GM18867 (cell line): Measurements from ENCODE around the gene RASSF5.
"Not testable (repeated sequence)": the region's sequence is repeated elsewhere in the genome, so short reads cannot be mapped to it uniquely, and the experiment has no call there.

Experiments
- ATAC-seq: cut with Tn5 transposase; IDR thresholded peaks from one replicate; pipeline ENCODE4 v1.9.1; 2021; ENCODE audit warnings: mild to moderate bottlenecking, moderate library complexity; ENCODE audit not compliant: unreplicated experiment

RASSF5 gene

DNA sequence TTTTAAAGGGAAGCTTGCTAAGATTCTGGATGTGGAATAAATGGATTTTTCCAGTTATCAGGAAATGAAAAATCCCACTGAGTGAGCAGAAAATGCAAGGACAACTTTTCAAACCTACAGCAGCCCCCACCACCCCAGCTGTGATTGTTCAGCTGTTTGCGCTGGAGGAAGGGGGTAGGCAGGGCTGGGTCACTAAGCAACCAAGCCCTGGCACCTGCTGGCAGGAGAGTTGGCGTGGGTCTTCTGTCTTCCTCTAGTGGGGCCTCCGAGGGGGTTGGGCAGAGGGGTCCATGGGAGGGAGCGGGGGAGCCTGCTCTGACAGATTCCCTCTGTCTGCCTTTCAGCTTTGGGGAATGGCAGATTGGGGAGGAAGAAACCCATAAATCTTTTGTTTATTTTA, 59.7 kb downstream of the RASSF5 start:
- no peak for ATAC-seq

DNA sequence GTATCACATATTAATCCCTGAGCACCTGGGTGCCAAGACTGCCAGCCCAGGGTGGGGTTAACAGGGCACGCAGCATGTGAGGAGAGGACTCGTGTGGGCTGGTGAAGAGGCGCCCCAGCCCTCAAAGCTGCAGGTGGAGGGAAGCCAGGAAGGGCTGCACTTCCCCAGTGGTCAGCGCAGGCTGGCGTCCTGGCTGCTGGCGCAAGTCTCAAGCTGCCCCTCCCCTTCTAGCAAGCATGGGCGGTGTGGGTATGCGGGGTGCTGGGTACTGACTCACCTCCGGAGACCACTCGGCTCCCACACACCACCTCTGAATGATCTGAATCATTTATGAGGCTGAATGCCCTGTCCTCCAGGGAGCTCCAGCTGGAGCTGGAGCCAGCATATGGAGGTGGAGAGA, 60.9 kb downstream of the RASSF5 start:
- no peak for ATAC-seq

DNA sequence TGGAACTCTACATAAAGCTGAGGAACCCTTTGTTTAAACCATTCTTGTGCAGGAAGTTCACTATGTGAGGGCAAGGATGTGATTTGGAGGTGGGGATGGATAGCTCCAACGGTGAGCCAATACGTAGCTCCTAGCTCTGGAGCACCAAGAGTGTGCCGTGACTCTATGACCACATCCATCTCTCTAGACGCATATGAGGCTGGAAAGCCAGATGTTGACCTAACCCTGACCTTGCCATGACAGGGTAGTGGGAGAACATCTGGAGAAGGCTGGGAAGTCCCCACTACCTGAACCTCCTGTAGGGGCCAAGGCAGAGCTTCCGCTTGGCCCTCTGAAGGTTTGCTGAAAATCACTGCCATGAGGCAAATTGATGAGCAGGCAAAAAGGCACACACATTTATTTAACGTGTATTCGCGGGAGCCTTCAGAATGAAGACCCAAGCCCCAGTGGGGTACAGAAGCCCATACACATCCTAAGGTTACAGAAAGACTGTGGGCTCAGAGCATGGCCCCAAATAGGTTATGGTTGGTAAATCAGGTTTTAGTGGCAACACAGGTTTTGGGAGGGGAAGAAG, 61.5 kb downstream of the RASSF5 start:
- ATAC-seq = no peak

DNA sequence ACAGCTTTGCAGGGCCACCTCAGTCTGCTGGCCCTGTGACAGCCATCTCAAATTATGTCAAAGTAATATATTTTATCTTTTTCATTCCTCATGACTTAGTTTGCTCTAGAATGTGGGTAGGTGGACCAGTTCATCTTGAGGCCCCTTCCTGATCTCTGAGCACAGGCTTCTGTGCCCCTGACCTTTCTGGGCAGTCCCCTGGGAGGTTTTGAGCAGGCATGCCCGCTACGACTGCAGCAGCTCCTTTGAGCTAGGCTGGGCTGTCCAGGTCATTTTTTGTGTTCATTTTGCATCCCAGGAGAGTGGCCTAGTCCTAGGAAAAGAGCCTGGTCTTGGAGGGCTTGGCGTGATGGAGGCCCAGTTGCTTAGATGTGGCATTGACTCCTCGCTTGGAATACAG, 62.2 kb downstream of the RASSF5 start:
- no peak for ATAC-seq

DNA sequence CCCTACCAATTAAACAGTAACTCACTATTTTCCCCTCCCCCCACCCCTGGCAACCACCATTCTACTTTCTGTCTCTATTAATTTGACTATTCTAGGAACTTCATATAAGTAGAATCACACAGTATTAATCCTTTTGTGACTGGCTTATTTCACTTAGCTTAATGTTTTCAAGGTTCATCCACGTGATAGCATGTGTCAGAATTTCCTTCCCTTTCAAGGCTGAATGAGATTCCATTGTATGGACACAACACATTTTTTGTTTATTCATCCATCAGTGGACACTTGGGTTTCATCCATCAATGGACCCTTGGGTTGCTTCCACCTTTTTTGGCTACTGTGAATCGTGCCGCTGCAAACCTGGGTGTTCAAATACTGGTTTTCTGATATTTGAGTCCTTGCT, 63.2 kb downstream of the RASSF5 start:
- no peak for ATAC-seq

DNA sequence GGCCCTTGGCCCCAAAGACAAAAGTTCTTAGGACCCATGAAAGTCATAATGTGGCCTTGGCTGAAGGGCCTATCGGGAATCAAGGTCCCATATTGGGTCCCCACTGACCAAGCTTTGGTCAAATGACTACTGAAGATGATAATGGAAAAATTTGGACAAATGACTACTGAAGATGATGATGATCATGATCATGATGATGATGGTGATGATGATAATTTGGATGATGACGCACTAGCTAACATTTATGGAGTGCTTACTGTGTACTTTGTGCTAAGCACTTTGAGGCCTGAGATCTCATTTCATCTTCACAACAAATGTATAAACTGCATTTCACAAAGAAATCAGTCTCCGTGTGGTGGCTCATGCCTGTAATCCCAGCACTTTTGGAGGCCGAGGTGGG, 65.5 kb downstream of the RASSF5 start:
- no peak for ATAC-seq

DNA sequence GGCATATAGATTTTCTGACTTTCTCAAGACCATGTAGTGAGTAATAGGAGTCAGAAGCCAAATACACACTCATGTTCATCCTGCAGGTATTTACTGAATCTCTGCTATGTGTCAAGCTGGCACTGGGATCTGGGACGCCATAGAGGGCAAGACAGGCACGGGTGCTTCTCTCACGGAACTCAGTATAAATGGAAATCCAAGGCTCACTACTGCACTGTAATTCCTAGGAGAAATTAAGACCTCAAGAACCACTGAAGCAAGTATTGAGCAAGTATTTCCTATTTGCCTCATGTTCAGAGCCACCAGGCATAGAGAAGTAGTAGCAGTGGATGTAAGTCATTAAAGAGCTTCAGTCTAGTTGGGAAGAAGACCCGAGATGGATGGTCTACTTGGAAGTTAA, 66.0 kb downstream of the RASSF5 start:
- ATAC-seq = no peak

DNA sequence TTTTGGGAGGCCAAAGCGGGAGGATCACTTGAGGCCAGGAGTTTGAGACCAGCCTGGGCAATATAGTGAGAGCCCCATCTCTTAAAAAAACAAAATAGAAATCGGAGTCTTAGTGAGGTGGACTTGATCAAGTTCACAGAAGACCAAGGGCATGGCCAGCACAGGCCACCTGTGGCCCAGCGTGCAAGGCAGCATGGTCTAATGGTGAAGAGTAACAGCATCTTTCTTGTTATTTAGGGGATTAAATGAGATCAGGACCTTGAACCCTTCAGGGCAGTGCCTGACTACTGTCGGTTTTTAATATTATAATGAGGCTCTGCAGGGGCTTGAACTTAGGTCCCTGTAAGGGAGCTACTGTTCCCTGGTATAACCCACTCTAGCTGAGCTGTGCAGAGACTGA, 66.4 kb downstream of the RASSF5 start:
- no peak for ATAC-seq

DNA sequence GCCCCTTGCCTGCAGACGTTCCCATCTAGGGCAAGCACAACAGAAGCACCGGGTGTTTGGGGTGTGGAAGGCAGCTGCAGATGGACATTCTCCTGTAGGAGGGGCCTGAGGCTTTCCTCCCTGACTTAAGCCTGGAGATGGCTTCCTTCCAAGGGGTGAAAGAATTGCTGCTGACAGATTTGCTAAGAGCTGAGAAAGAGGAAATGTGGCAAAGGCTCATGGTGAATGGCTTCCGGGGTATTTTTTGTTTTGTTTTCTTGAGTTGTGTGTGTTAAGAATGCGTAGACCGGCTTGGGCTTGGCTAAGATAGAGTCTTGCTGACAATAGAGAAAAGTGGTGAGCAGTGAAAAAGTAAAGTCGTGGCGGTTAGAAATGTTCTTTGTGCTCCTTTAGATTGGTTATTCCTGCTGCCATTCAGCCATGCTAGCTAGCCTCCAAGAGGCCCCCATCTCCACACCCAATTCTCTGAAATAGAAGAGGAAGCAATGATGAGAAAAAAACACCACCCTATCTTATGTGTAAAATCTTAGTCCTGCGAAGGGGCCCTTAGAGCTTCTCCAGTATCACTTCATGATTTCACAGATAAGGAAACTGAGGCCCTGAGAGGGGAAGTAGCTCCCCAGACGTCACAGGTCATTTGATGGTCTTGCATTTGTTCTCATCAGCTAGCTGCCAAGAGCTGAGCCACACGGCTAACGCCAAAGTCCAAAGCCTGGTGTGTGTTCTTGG, 68.0 kb downstream of the RASSF5 start:
- no peak for ATAC-seq

DNA sequence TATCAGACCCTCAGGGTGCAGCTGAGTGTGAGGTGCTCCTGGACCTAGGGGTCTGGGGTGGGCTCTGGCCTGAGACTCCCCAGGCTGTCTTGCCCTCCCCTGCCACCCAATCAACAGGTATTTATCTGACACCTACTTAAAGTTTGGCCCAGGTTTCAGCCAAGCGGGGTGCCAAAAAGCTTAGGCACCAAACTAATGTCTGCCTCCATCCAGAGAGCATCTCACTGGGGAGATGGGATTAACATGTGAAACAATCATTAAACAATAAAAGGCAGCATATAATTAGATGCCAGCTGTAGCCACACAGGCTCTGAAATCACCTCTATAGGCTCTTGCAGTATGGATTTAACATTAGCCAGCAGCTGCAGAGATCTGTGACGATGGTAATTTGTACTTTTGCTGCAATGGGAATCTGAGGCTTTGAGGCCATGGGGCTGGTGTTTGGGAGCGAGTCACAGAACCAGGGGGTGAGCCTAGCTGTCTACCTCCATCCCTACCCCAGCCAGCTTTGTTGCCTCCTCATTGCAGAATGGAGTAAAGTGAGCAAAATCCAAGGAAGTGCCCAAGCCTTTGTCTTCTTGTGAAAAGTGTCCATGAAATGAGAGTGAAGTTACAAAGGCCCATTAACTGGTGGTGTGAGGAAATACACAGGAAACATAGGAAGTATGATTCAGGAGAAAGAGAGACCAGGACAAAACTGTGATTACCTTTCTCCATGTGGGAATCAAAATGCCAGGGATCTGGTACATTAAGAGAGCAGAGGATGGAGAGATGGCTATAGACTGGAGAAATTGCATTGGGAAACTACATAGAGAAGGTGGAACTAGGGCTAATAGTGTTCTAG, 68.8 kb downstream of the RASSF5 start:
- no peak for ATAC-seq

DNA sequence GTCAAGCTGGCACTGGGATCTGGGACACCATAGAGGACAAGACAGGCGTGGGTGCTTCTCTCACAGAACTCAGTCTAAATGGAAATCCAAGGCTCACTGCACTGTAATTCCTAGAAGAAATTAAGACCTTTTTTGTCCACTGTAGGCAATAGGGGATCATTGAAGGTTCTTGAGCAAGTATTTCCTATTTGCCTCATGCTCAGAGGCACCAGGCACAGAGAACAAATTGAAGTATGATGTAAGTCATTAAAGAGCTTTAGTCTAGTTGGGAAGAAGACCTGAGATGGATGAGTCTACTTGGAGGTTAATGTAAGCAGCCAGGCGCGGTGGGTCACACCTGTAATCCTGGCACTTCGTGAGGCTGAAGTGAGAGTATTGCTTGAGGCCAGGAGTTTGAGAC, 70.3 kb downstream of the RASSF5 start:
- ATAC-seq = no peak

DNA sequence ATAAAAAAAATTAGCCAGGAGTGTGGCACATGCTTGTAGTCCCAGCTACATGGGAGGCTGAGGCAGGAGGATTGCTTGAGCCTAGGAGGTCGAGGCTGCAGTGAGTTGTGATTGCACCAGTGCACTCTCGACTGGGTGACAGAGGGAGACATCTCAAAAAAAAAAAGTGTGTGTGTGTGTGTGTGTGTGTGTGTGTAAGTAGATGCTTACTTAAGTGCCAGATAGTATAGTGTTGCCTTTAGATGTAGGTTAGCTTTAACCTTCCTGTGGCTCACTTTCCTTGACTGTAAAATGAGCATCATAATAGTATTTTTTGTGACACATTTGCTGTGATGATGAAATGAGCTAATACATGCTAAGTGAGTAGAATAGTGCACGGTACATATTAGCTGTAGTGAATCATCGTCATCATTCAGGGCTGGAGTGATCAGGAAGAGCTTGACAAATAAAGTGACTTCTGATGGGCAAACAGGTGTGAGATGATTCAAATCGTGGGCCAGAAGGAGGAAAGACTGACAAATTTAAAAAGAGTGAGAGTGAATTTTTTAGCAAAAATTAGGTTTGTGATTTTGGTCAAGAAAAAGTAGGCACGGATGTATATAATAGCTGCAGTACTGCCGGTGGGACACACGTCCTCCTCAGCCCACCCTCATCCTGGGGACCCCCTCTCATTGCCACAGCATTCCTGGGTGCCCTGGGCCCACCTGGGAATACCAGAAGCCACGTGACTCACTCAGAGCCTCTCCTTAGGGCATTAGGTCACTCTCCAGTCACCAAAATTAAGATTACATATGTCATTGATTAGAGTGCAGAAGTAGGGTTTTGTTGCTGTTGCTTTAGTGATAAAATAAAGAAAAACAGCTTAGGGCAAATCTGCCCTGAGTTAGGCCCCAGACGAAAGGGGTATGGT, 71.0 kb downstream of the RASSF5 start:
- ATAC-seq = no peak

DNA sequence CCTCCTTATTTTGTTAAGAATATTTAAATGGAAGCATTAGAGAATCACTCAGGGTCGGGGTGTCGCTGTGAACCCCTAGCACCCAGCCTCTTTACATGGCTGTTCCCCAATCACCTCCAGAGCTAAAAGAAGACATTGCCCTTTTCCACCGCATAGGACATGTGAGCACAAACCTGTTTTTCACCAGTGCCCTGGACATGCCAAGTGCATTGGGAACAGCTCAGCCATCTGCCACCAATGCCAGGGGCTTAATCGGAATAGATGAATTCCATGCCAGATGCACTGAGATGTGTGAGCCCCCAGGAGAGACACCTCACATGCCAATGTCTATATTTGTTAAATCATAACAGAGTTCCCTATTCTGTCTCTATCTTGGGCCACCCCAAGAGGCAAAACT, 71.6 kb downstream of the RASSF5 start:
- ATAC-seq = no peak

DNA sequence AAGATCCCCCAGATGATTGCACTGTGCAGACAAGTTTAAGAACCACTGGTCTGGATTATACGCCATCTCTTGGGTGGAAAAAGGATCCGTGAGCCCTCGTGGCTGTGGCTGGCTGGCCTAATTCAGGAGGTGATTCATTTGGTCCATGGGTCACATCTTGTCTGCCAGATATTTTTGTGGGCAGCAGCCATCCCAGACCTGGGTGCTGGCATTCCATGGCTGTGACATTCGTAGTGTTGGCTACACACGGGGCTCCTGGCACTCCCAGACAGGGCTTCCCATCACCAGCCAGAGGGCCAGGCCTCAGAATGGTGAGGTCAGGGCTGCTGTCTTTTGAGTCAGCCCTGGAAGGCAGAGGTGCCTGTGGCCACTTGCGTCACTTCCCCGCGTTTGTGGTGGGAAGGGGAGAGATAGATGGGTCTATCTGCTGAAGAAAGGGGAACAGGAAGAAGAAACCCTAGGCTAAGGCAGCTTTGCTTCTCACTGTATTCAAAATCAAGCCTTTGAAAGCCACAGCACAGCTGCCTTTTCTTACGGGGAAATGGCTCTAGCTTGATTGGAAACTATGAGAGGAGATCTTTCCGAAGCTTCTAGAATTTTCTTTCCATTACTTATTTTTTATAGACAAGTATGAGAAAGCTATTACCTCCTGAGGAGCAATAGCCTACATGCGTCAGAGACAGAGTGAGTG, 72.6 kb downstream of the RASSF5 start:
- peak; percentile 84 for ATAC-seq

DNA sequence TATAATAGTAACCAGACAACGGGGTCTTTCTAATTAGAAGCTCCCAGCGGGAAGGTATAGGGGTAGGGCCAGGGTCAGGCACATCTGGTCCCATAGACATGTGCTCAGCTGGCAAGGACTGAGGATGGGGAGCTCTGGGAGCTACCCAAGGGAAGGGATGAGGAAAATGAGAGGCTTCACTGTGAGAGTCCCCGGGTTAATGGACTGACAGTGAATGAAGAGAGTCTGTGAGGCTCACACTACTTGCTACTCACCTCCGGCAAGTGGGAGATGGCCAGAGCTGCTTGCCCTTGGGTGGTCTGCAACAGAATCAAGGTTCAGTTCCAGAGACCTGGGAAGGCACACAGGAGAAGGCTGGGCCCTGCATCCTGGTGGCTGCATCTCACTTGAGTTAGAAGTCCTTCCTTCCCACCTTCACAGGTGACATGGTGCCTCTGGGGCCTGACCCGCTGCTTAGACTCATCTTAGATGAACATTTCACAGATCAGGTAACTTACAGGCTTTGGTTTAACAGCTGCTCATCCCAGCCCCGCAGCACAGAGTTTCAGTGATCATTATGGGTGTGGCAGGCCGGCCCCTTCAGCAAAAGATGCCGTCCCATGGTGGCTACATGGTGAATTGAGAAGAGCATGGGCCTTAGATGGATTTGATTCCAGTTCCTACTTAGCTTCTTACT, 73.2 kb downstream of the RASSF5 start:
- ATAC-seq = no peak

DNA sequence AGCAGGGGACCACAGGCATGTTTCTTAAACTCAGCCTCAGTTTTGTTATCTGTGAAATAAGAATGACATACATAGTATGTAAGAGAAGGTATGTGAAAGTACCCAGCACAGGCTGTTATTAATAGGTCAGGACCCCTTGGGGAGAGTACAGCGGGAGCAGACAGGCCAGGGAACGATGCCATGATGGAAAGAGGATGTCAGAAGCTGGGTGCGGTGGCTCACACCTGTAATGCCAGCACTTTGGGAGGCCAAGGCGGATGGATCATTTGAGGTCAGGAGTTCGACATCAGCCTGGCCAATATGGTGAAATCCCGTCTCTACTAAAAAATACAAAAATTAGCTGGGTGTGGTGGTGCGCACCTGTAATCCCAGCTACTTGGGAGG, 73.8 kb downstream of the RASSF5 start:
- not testable (repeated sequence) for ATAC-seq

DNA sequence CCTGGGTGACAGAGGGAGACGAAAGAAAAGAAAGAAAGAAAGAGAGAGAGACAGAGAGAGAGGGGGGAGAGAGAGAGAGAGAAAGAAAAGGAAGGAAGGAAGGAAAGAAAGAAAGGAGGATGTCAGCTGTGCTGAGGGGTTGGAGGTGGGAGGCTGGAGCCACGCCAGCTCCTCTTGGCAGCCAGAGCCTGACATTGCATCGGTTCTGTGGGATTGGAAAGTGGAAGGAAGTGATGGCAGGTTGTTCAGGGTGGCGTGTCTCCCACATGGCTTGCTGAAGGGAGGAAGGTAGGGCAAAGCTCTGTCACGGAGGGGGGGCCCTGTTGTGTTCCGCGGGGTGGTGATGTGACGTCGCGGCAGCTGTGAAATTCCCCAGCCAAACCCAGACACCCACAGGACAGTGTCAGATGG, 74.2 kb downstream of the RASSF5 start:
- ATAC-seq = no peak

DNA sequence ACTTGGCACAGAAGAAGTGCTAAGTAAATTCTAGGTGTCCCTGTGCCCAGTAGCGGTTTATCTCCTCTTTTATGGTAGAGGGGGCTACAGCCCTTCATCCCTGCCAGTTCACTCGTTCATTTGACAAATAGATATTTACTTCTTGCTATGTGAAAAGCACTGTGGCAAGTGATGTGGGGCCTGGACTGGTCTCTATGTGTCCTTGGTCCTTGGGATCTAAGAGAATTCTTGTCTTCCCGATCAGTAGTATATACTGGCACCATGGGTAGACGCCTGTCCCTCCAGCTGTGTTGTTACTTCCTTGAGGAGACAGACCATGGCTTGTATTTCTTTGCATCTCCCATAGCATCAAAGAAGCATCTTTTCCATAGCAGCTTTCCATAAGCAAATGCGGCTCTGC, 75.2 kb downstream of the RASSF5 start:
- no peak for ATAC-seq

DNA sequence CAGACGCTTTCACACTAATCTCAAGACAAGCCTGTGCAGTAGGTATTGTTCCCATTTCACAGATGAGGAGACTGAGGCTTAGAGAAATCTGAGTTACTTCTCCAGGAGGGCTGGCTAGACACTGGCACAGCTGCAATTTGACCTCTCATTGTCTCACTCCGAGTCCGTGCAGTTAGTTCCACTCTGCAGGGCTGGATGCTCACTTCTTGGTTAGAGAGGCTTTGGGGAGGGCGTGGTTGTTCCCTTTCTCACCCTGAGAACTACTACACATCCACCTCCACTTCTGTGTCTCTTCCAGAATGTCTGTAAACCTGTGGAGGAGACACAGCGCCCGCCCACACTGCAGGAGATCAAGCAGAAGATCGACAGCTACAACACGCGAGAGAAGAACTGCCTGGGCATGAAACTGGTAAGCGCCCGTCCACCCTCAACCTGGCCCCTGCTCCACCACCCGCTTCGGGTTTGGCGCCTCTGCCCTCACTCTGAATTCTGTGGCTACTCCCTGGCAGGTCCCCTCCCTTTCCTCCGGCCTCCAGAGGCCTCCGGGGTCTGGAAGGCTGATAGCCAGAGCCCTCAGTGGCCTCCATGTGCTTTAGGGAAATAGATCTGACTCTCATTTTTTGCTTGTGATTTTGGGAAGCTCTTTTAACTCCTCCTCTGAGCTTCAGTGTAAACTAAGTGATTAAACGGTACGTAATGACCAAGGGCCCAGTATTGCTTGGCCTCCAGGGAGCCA, 75.8 kb downstream of the RASSF5 start:
- ATAC-seq = no peak
